Transverse colon (tissue), 4 donors: ENCODE results near the gene ACSF3. TPM values are rescaled to one million over a fixed set of nuclear protein-coding genes. Genes with fewer than 3 reads are reported as not detected.

Source experiments
- DNase-seq: peaks from one replicate; pipeline ENCODE4 v3.0.0-alpha.2; 2019
- H3K27ac ChIP-seq, 4 donors: fragments of 200-600 bp; sonication (generic); 2 replicates each; pipeline ENCODE4 v1.5.1; 2016 to 2018; ENCODE audit warnings: inconsistent platforms in 4 of 4
- H3K27me3 ChIP-seq: fragments of 200-600 bp; sonication (generic); 2 replicates; pipeline ENCODE4 v1.5.1; 2017; ENCODE audit warnings: inconsistent platforms
- H3K36me3 ChIP-seq, 4 donors: fragments of 200-600 bp; sonication (generic); 2 replicates each; pipeline ENCODE4 v1.5.1; 2017 to 2019; ENCODE audit warnings: inconsistent platforms in 4 of 4
- H3K4me1 ChIP-seq, 4 donors: fragments of 200-600 bp; sonication (generic); 2 replicates each; pipeline ENCODE4 v1.5.1; 2017 to 2020; ENCODE audit warnings: inconsistent platforms in 4 of 4
- H3K4me3 ChIP-seq, 4 donors: fragments of 200-600 bp; sonication (generic); 1 replicate in 1 of 4; 2 replicates in 3 of 4; pipeline versions ENCODE4 v1.5.1 to v1.6.1; 2017 to 2019; ENCODE audit warnings: inconsistent platforms in 4 of 4
- H3K9me3 ChIP-seq, 2 donors: fragments of 200-600 bp; sonication (generic); 2 replicates each; pipeline ENCODE4 v1.5.1; 2017 to 2019; ENCODE audit warnings: inconsistent platforms in 2 of 2
- CTCF ChIP-seq, 5 experiments: fragments of 200-600 bp in 3 of 5; fragments of 450-650 bp in 2 of 5; sonication (generic) in 3 of 5; IDR thresholded peaks; 1 replicate in 2 of 5; 2 replicates in 3 of 5; pipeline ENCODE4 v1.5.1; 2016 to 2017; ENCODE audit warnings: antibody characterized with exemption in 5 of 5, inconsistent platforms in 3 of 5, mild to moderate bottlenecking in 2 of 5, moderate library complexity in 1 of 5
- EP300 ChIP-seq: sonication (generic); formaldehyde crosslinking; IDR thresholded peaks from one replicate; pipeline ENCODE4 v1.6.1; 2017; ENCODE audit warnings: antibody characterized with exemption, low read depth
- POLR2A ChIP-seq: fragments of 450-650 bp; IDR thresholded peaks from one replicate; pipeline ENCODE4 v1.6.1; 2016; ENCODE audit warnings: antibody characterized with exemption, mild to moderate bottlenecking, moderate library complexity
- POLR2AphosphoS5 ChIP-seq, 3 donors: sonication (generic); formaldehyde crosslinking; IDR thresholded peaks; one replicate each; pipeline ENCODE4 v1.6.1; 2016; ENCODE audit warnings: antibody characterized with exemption in 3 of 3
- WGBS, 2 donors: methylation state at CpG; one replicate each; pipeline ENCODE4 v1.1.5; 2018; ENCODE audit warnings: low coverage in 1 of 2; 5-methylcytosine and 5-hydroxymethylcytosine counted together
- in situ Hi-C, 4 donors: fragments of 200-750 bp; cut with MboI; loops; one replicate each; pipeline versions ENCODE4 v1.15.0 to v1.15.1; 2017; ENCODE audit warnings: low sequenced_read_pairs in 3 of 4, low pct_ligation_motif_present in 1 of 4, low pct_unique_long_range_greater_than_20kb in 1 of 4
- intact Hi-C: fragments of 100-400 bp; cut with DNase I; formaldehyde crosslinking; loops from one replicate; pipeline ENCODE4 v1.15.1; 2023; ENCODE audit warnings: low total_unique reads
- total RNA-seq, 4 donors: library from RNA; depleted of rRNA; stranded (reverse); fragments of >200 nt; gene quantifications; one replicate each; pipeline ENCODE4 v1.1.0, GENCODE V29; 2016

Gene ACSF3
- total RNA-seq, 4 donors from 2014 or later = 54.5 to 120 (median 75.8) TPM

DNA sequence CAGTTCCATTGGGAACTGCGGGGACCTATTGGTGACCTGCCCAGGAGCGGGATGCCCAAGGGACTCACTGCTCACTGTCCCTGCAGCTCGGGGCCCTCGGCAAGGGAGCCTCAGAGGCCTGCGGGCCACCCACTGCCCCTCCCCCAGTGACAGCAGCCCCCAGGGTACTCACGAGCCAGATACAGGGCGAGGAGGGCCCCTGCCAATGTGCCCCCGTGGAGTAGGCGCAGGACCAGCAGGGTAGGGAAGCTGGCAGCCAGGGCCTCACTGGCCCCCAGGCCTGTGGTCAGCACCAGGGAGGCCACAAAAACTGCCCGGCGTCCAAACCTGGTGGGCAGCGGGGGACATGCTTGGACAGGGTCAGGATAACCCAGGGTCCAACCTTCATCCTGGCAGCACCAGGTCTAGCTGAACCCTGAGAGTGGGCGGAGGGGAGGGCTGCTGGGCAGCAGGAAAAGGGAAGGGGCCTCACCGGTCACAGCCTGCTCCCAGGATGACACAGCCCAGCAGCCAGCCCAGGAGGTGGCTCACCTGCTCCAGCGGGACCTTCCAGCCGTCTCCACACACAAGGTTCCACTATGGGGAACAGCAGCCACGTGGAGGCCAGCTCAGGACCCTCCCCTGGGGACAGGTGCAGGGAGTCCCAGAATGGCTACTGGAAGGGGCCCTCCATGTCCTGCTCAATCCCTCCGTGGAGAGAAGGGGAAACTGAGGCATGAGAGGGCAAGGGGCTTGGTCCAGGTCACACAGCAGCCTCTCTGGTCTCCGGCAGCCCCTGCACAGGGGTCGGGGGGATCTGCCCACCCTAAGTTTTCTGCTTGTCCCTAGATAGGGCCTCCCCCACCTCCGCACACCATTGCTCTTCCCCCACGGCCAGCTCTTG is 105.8 kb downstream of the ACSF3 start:
- H3K36me3 ChIP-seq = no peaks in the 10 kb centered on the region
- TF ChIP-seq POLR2AphosphoS5 (IDR thresholded peaks at IDR 0.05) (no peak), POLR2A (no peak), CTCF (IDR thresholded peaks at IDR 0.05) (no peak), EP300 (no peak)
- no peaks in the 10 kb centered on the region for H3K9me3 ChIP-seq
- in situ Hi-C loops = loop anchor here in 3 of 4 donors (25.0 kb wide), 3 partner anchors 262 to 462 kb away; partner anchors contain the start of genes APRT (in 1 of the 3) and CDT1 (in 1 of the 3)
- 78% methylated on average over 19 of the region's 22 CpGs; no CpG with 5 or more reads in 1 of the 2 donors for WGBS, 2 donors
- no peak overlapping the region for H3K27ac ChIP-seq
- peaks cover 0 to 23% (median 15%) of the 10 kb centered on the region in 4 donors for H3K4me1 ChIP-seq
- peaks cover 73% of the 10 kb centered on the region for H3K27me3 ChIP-seq
- intact Hi-C loops = no loop called here
- DNase-seq = no peak
- no peak overlapping the region for H3K4me3 ChIP-seq

GRCh38 chr16:89200124-89200849 is 106.6 kb downstream of the ACSF3 start, which contains the start of gene SLC22A31:
Gene SLC22A31, minus strand, starts transcription at chr16:89200537. Its CDS starts 36 bp downstream, at chr16:89200501.
- TF ChIP-seq EP300 = no peak
- no peaks in the 10 kb centered on the region for H3K9me3 ChIP-seq
- peak within 1 kb of the TSS in 2 of 4 donors; percentile 30 to 46 for H3K4me3 ChIP-seq
- H3K27ac ChIP-seq = no peak within 1 kb of the TSS
- in situ Hi-C loops = loop anchor here in 3 of 4 donors (25.0 kb wide), 3 partner anchors 263 to 463 kb away; partner anchors contain the start of genes APRT (in 1 of the 3) and CDT1 (in 1 of the 3)
- H3K4me1 ChIP-seq = peaks cover 0 to 23% (median 15%) of the 10 kb centered on the region in 4 donors
- DNase-seq = no peak
- peaks cover 80% of the 10 kb centered on the region for H3K27me3 ChIP-seq
- intact Hi-C loops = no loop called here
- H3K36me3 ChIP-seq = no peaks in the 10 kb centered on the region
- 20% methylated on average over 28 of the region's 28 CpGs; no CpG with 5 or more reads in 1 of the 2 donors for WGBS, 2 donors

DNA sequence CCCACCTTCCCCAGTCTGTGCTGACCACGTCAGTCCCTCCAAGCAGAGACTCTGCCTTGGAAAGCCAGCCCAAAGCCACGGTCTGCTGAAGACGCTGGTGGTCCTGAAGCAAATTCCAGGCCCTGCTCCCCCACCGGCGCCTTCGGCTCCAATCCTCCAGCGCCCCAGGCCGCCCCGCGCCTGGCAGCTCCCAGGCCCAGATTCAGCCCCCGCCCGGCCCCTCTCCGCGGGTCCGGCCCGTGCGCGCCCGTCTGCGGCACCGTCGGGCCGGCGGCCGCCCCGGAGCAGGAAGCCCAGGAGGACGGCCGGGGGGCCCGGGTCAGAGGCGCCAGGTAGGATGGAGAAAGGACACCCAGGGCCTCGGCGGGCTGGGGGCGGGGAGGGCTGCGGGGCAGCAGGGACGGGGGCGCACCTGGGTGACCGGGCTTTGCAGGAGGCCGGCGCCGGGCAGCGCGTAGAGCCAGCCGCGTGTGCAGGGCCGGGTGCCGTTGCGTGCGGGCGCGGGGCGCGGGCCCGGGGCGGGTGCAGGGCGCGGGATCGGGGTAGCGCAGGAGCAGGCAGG is 107.3 kb downstream of the ACSF3 start:
- peaks cover 85% of the 10 kb centered on the region for H3K27me3 ChIP-seq
- H3K9me3 ChIP-seq = no peaks in the 10 kb centered on the region
- DNase-seq = no peak
- intact Hi-C loops (no loop called here), in situ Hi-C loops (loop anchor here in 3 of 4 donors (25.0 kb wide), 3 partner anchors 264 to 464 kb away; partner anchors contain the start of genes APRT (in 1 of the 3) and CDT1 (in 1 of the 3))
- peak overlapping the region in 2 of 4 donors; percentile 30 to 46 for H3K4me3 ChIP-seq
- WGBS, 2 donors = 3% methylated on average over 48 of the region's 58 CpGs; no CpG with 5 or more reads in 1 of the 2 donors
- no peaks in the 10 kb centered on the region for H3K36me3 ChIP-seq
- no peak for TF ChIP-seq EP300
- TF ChIP-seq POLR2A = no peak
- TF ChIP-seq POLR2AphosphoS5 (IDR thresholded peaks at IDR 0.05) = no peak
- TF ChIP-seq CTCF (IDR thresholded peaks at IDR 0.05) = no peak
- H3K27ac ChIP-seq = no peak overlapping the region
- peaks cover 0 to 23% (median 15%) of the 10 kb centered on the region in 4 donors for H3K4me1 ChIP-seq

GRCh38 chr16:89201439-89202377 is 108.1 kb downstream of the ACSF3 start:
- peak; percentile 91 for DNase-seq
- Histone ChIP-seq H3K27me3 (peaks cover 88% of the 10 kb centered on the region), H3K36me3 (no peaks in the 10 kb centered on the region), H3K9me3 (no peaks in the 10 kb centered on the region), H3K27ac (no peak overlapping the region), H3K4me1 (peaks cover 0 to 23% (median 15%) of the 10 kb centered on the region in 4 donors), H3K4me3 (peak overlapping the region in 2 of 4 donors; percentile 30 to 46)
- in situ Hi-C loops (loop anchor here in 3 of 4 donors (25.0 kb wide), 3 partner anchors 264 to 464 kb away; partner anchors contain the start of genes APRT (in 1 of the 3) and CDT1 (in 1 of the 3)), intact Hi-C loops (no loop called here)
- no peak for TF ChIP-seq CTCF (IDR thresholded peaks at IDR 0.05)
- no peak for TF ChIP-seq EP300
- TF ChIP-seq POLR2A = no peak
- TF ChIP-seq POLR2AphosphoS5 (IDR thresholded peaks at IDR 0.05) = no peak
- 3% methylated on average over 23 of the region's 111 CpGs; no CpG with 5 or more reads in 1 of the 2 donors for WGBS, 2 donors
